HepG2 (cell line): ENCODE data around the gene CNOT1. TPM values are rescaled to one million over a fixed set of nuclear protein-coding genes. Genes with fewer than 3 reads are reported as not detected.

Source experiments
- CREM ChIP-seq, 2 experiments: sonication (generic) in 1 of 2; formaldehyde crosslinking in 1 of 2; IDR thresholded peaks; 2 replicates each; pipeline versions ENCODE4 v1.4.0 to v1.6.1; 2016 to 2020; ENCODE audit warnings: antibody characterized with exemption in 1 of 2, mild to moderate bottlenecking in 1 of 2, missing genetic modification reagents in 1 of 2
- FUBP1 ChIP-seq: sonication (generic); formaldehyde crosslinking; IDR thresholded peaks from 2 replicates; pipeline ENCODE4 v1.5.1; 2020; ENCODE audit warnings: missing genetic modification reagents, mild to moderate bottlenecking, borderline replicate concordance
- HES4 ChIP-seq: sonication (generic); formaldehyde crosslinking; IDR thresholded peaks from 2 replicates; pipeline ENCODE4 v1.9.0; 2021; ENCODE audit warnings: mild to moderate bottlenecking, missing genetic modification reagents, borderline replicate concordance
- HOXA3 ChIP-seq: sonication (generic); formaldehyde crosslinking; IDR thresholded peaks from 2 replicates; pipeline ENCODE4 v1.5.0; 2020; ENCODE audit warnings: missing genetic modification reagents
- JARID2 ChIP-seq: sonication (generic); formaldehyde crosslinking; IDR thresholded peaks from 2 replicates; pipeline ENCODE4 v1.8.1; 2023; ENCODE audit warnings: missing genetic modification reagents, inconsistent platforms; ENCODE audit not compliant: insufficient replicate concordance
- LCORL ChIP-seq, 2 experiments: fragments of 450-650 bp in 1 of 2; sonication (generic) in 1 of 2; formaldehyde crosslinking in 1 of 2; IDR thresholded peaks; 2 replicates each; pipeline versions ENCODE4 v1.5.0 to v1.6.1; 2017 to 2020; ENCODE audit warnings: antibody characterized with exemption in 1 of 2, missing genetic modification reagents in 1 of 2
- NR0B2 ChIP-seq: sonication (generic); formaldehyde crosslinking; IDR thresholded peaks from 2 replicates; pipeline ENCODE4 v1.4.0; 2020; ENCODE audit warnings: mild to moderate bottlenecking, missing genetic modification reagents
- SP5 ChIP-seq: IDR thresholded peaks from 2 replicates; pipeline ENCODE4 v1.6.1; 2016; ENCODE audit warnings: low read depth, borderline replicate concordance
- ZBTB14 ChIP-seq: sonication (generic); formaldehyde crosslinking; IDR thresholded peaks from 2 replicates; pipeline ENCODE4 v1.4.0; 2020; ENCODE audit warnings: missing genetic modification reagents
- ZBTB33 ChIP-seq: sonication (generic); formaldehyde crosslinking; IDR thresholded peaks from 2 replicates; pipeline ENCODE4 v1.4.0; 2020; ENCODE audit warnings: missing genetic modification reagents
- ZBTB7B ChIP-seq: sonication (generic); formaldehyde crosslinking; IDR thresholded peaks from 2 replicates; pipeline ENCODE4 v1.4.0; 2020; ENCODE audit warnings: missing genetic modification reagents
- ZNF207 ChIP-seq: fragments of 450-650 bp; IDR thresholded peaks from 2 replicates; pipeline ENCODE4 v1.6.1; 2016; ENCODE audit warnings: antibody characterized with exemption, borderline replicate concordance
- ZNF33B ChIP-seq: sonication (generic); formaldehyde crosslinking; IDR thresholded peaks from 2 replicates; pipeline ENCODE4 v1.5.1; 2020; ENCODE audit warnings: mild to moderate bottlenecking, missing genetic modification reagents
- ZNF432 ChIP-seq: sonication (generic); formaldehyde crosslinking; IDR thresholded peaks from 2 replicates; pipeline ENCODE4 v1.5.0; 2020; ENCODE audit warnings: missing genetic modification reagents, mild to moderate bottlenecking, borderline replicate concordance
- ZNF746 ChIP-seq: sonication (generic); formaldehyde crosslinking; IDR thresholded peaks from 2 replicates; pipeline ENCODE4 v1.8.0; 2022; ENCODE audit warnings: mild to moderate bottlenecking, missing genetic modification reagents
- ZNF749 ChIP-seq: sonication (generic); formaldehyde crosslinking; IDR thresholded peaks from 2 replicates; pipeline ENCODE4 v1.8.0; 2022; ENCODE audit warnings: mild to moderate bottlenecking, missing genetic modification reagents, moderate library complexity, borderline replicate concordance
- ZNF790 ChIP-seq: sonication (generic); formaldehyde crosslinking; IDR thresholded peaks from 2 replicates; pipeline ENCODE4 v1.8.0; 2022; ENCODE audit warnings: missing genetic modification reagents, mild to moderate bottlenecking, borderline replicate concordance
- ZXDC ChIP-seq: sonication (generic); formaldehyde crosslinking; IDR thresholded peaks from 2 replicates; pipeline ENCODE4 v1.5.0; 2020; ENCODE audit warnings: mild to moderate bottlenecking, missing genetic modification reagents
- polyA plus RNA-seq, 8 experiments: library from polyadenylated mRNA; depleted of rRNA in 3 of 8; stranded (reverse) in 7 of 8; unstranded in 1 of 8; fragments of >200 nt; fragmentation: Illumina TruSeq in 4 of 8; extraction: Trizol in 4 of 8; gene quantifications; 2 replicates each; pipeline versions ENCODE4 v1.2.1 to v1.2.3, GENCODE V29; 2011 to 2016; ENCODE audit warnings: low read depth in 4 of 8, missing spikeins in 1 of 8, mixed read lengths in 1 of 8; ENCODE audit not compliant: insufficient read depth in 1 of 8
- total RNA-seq, 5 experiments: library from RNA; depleted of rRNA; stranded (reverse); fragments of >200 nt; fragmentation: Illumina TruSeq; extraction: Trizol; gene quantifications; 2 replicates each; pipeline ENCODE4 v1.2.3, GENCODE V29; 2016; ENCODE audit warnings: low read depth in 1 of 5

The CNOT1 gene
- total and polyA plus RNA-seq, 2 of the 13 experiments (the other 11 are each of a cell fraction or from before 2014, with no cell fraction given): 188 to 232 TPM

- TF ChIP-seq CREM (IDR thresholded peaks at IDR 0.05) (peak; percentile 100), CREM (CRISPR knock-in tag; IDR thresholded peaks at IDR 0.05) (peak; percentile 84), ZBTB14 (CRISPR knock-in tag) (peak; percentile 74), ZNF432 (CRISPR knock-in tag) (no peak), ZNF749 (CRISPR knock-in tag) (peak; percentile 74; the same call in 1 of the 2 replicates), ZNF33B (peak; percentile 74; the same call in 1 of the 2 replicates), ZBTB33 (CRISPR knock-in tag) (peak; percentile 44; the same call in 1 of the 2 replicates), JARID2 (CRISPR knock-in tag) (no peak), LCORL (IDR thresholded peaks at IDR 0.05) (no peak), LCORL (CRISPR knock-in tag; IDR thresholded peaks at IDR 0.05) (peak; percentile 34; the same call in 1 of the 2 replicates), ZNF790 (CRISPR knock-in tag) (0 out of 2 replicates have a peak, but pooled peaks have one; percentile 50), FUBP1 (no peak), ZBTB7B (CRISPR knock-in tag) (no peak; the same call in none of the 2 replicates), HOXA3 (CRISPR knock-in tag) (peak; percentile 97), NR0B2 (peak; percentile 81), ZNF207 (no peak), SP5 (CRISPR knock-in tag) (0 out of 2 replicates have a peak, but pooled peaks have one; percentile 10), ZXDC (CRISPR knock-in tag) (peak; percentile 66), ZNF746 (CRISPR knock-in tag) (no peak; the same call in 1 of the 2 replicates), HES4 (CRISPR knock-in tag) (peak; percentile 72)
Measured at GRCh38 chr16:58629733-58630640, at the start of gene CNOT1 (continued).
